Gastrocnemius medialis (tissue), 4 donors: ENCODE results near the gene PSMD14.

Experiments used
- CTCF ChIP-seq, 5 experiments: fragments of 450-650 bp in 3 of 5; fragments of 200-600 bp in 2 of 5; sonication (generic) in 2 of 5; IDR thresholded peaks in 4 of 5; conservative IDR thresholded peaks in 1 of 5; 1 replicate in 4 of 5; 2 replicates in 1 of 5; pipeline ENCODE4 v1.5.1; 2016 to 2019; ENCODE audit warnings: antibody characterized with exemption in 5 of 5, mild to moderate bottlenecking in 3 of 5, moderate library complexity in 3 of 5
- POLR2A ChIP-seq, 2 donors: fragments of 450-650 bp; IDR thresholded peaks; one replicate each; pipeline ENCODE4 v1.6.1; 2017; ENCODE audit warnings: antibody characterized with exemption in 2 of 2, mild to moderate bottlenecking in 2 of 2, moderate library complexity in 2 of 2

- TF ChIP-seq CTCF (IDR thresholded peaks at IDR 0.05 in 4 of 5, conservative IDR thresholded peaks at IDR 0.05 in 1 of 5) (no peak), POLR2A (IDR thresholded peaks at IDR 0.05) (no peak)
Measured at GRCh38 chr2:161354106-161354505, 45.9 kb downstream of the PSMD14 start.
